Heart left ventricle (tissue), 16 donors: ENCODE results near the gene GRB2. TPM values are rescaled to one million over a fixed set of nuclear protein-coding genes. Genes with fewer than 3 reads are reported as not detected.

Experiments used
- ATAC-seq, 4 donors: fragments of 200-7000 bp; cut with Tn5 transposase; one replicate each; pipeline ENCODE4 v1.9.1; 2020 to 2022; ENCODE audit warnings: moderate library complexity in 4 of 4, mild to moderate bottlenecking in 3 of 4, moderate number of reproducible peaks in 1 of 4
- DNase-seq, 5 donors: peaks; one replicate each; pipeline ENCODE4 v3.0.0-alpha.2; 2020
- H3K27ac ChIP-seq, 12 donors: fragments of 200-600 bp; sonication (generic) in 4 of 12; one replicate each; pipeline versions ENCODE4 v1.5.0 to v1.8.0; 2016 to 2022; ENCODE audit warnings: mild to moderate bottlenecking in 2 of 12
- H3K27me3 ChIP-seq, 9 donors: fragments of 200-600 bp; sonication (generic) in 2 of 9; one replicate each; pipeline versions ENCODE4 v1.5.1 to v1.8.0; 2016 to 2022; ENCODE audit warnings: mild to moderate bottlenecking in 3 of 9
- H3K36me3 ChIP-seq, 9 donors: fragments of 200-600 bp; sonication (generic) in 2 of 9; one replicate each; pipeline versions ENCODE4 v1.5.0 to v1.8.0; 2018 to 2022; ENCODE audit warnings: mild to moderate bottlenecking in 2 of 9
- H3K4me1 ChIP-seq, 12 donors: fragments of 200-600 bp; sonication (generic) in 4 of 12; one replicate each; pipeline versions ENCODE4 v1.5.0 to v1.8.0; 2016 to 2022; ENCODE audit warnings: mild to moderate bottlenecking in 3 of 12
- H3K4me3 ChIP-seq, 12 donors: fragments of 200-600 bp; sonication (generic) in 4 of 12; one replicate each; pipeline versions ENCODE4 v1.5.0 to v1.8.0; 2017 to 2022; ENCODE audit warnings: mild to moderate bottlenecking in 9 of 12, moderate library complexity in 4 of 12
- H3K9me3 ChIP-seq, 12 donors: fragments of 200-600 bp; sonication (generic) in 4 of 12; one replicate each; pipeline versions ENCODE4 v1.5.0 to v1.8.0; 2016 to 2022; ENCODE audit warnings: mild to moderate bottlenecking in 1 of 12
- POLR2A ChIP-seq, 2 donors: fragments of 450-650 bp; IDR thresholded peaks; one replicate each; pipeline ENCODE4 v1.6.1; 2017; ENCODE audit warnings: antibody characterized with exemption in 2 of 2, mild to moderate bottlenecking in 2 of 2, moderate library complexity in 2 of 2
- WGBS, 4 donors: extraction: QIAGEN DNeasy Blood & Tissue Kit in 2 of 4; methylation state at CpG; one replicate each; pipeline versions ENCODE4 v1.1.5 to v1.1.7; 2013 to 2018; 5-methylcytosine and 5-hydroxymethylcytosine counted together
- intact Hi-C, 10 donors: fragments of 100-400 bp; cut with DNase I; formaldehyde crosslinking; loops; one replicate each; pipeline versions ENCODE4 v1.11.1 to v1.14.2; 2022
- microRNA-seq, 4 donors: library from miRNA; unstranded; fragments of <30 nt; microRNA quantifications; one replicate each; pipeline versions ENCODE4 to v1.2.0, GENCODE V29; 2017 to 2020
- polyA plus RNA-seq, 2 donors: library from polyadenylated mRNA; stranded (reverse); fragments of 200-250 nt; gene quantifications; one replicate each; pipeline ENCODE4 v1.2.3, GENCODE V29; 2013
- total RNA-seq, 9 donors: library from RNA; depleted of rRNA in 2 of 9; stranded (reverse); fragments of >200 nt in 2 of 9; fragmentation: NEBNext Ultra II Directional in 3 of 9; extraction: Animal tissue kit (Norgen Biotek cat#: 25700) in 3 of 9; gene quantifications; one replicate each; pipeline versions ENCODE4 v1.1.0 to v1.2.4, GENCODE V29; 2016 to 2023
- TF ChIP-seq, protein P1 (sequence below), 12 donors: fragments of 200-600 bp; sonication (generic) in 4 of 12; IDR thresholded peaks; one replicate each; pipeline versions ENCODE4 v1.5.0 to v1.8.0; 2018 to 2022; ENCODE audit warnings: antibody characterized with exemption in 12 of 12, mild to moderate bottlenecking in 5 of 12
- donor health status: ischemic (EF 13 %, LVEDD 7.1; RV severe dilation, severe dysfunction).
- donor health status: healthy with polysubstance abuse.
- donor health status: DM: no; HTN: yes; CAD: no.
- donor health status: DM: no; HTN: no; CAD: no.
- donor health status: ischemic (EF 25% LVEDD 6.9; RV normal size, moderate dysfunction).
- donor health status: ischemic (EF 25% LVEDD 5.7; RV mildly dilated, moderate dysfunction).
- donor health status: healthy.
- donor health status: DM: yes; HTN: yes; CAD: no.
- donor health status: ischemic (EF 35%, LVEDD 5.7; RV mildly dilated, moderate dysfunction).
- donor health status: nonischemic (EF 11% LVEDD 7.7; RV severe dilation, severe dysfunction).
- donor health status: DM: yes; HTN: yes; CAD: no.
- donor health status: PGD.
- donor health status: ischemic (EF 29% LVEDD 5.4; RV normal size, mild dysfunction).
- donor health status: nonischemic (EF 23%, LVEDD 6.1; RV moderate dilation, normal function).

GRB2 gene
- total and polyA plus RNA-seq, 11 donors = 24.5 to 145 (median 67.7) TPM

DNA sequence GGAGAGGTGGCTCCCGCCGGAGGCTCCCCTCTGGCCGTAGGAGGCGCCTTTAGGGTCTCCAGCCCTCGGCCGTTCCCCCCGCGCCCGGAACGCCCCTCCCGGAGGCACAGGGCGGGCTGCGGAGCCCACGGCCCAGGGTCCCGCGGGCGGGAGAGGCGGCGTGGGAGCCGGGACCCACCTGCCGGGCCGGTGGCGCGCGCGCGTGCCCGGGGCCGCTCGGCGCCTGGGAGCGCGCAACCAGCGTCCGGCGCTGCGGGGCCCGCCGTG is 134.6 kb downstream of the GRB2 start, which contains the start of gene MIF4GD:
TSS of gene MIF4GD (minus strand) at position 266 of the 267 bp plus-strand sequence. CDS start 1,036 bp downstream, outside the sequence.
- ATAC-seq (no peak), DNase-seq (no peak)
- Histone ChIP-seq H3K9me3 (no peaks in the 10 kb centered on the region), H3K36me3 (peaks cover 0 to 38% (median 12%) of the 10 kb centered on the region in 9 donors), H3K4me1 (peaks cover 0 to 56% (median 22%) of the 10 kb centered on the region in 12 donors), H3K27me3 (no peaks in the 10 kb centered on the region), H3K27ac (peak within 1 kb of the TSS; percentile 86 to 98 (median 95)), H3K4me3 (peak within 1 kb of the TSS; percentile 62 to 99 (median 95))
- intact Hi-C loops = loop anchor here in 2 of 10 donors (2.0 to 10.0 kb wide), 4 partner anchors 64 to 316 kb away; partner anchors contain the start of gene MYO15B (in 1 of the 2)
- 0% methylated on average over 19 to 39 of the region's 39 CpGs; no CpG with 5 or more reads in 1 of the 4 donors for WGBS, 4 donors
- TF ChIP-seq, protein P1, sequence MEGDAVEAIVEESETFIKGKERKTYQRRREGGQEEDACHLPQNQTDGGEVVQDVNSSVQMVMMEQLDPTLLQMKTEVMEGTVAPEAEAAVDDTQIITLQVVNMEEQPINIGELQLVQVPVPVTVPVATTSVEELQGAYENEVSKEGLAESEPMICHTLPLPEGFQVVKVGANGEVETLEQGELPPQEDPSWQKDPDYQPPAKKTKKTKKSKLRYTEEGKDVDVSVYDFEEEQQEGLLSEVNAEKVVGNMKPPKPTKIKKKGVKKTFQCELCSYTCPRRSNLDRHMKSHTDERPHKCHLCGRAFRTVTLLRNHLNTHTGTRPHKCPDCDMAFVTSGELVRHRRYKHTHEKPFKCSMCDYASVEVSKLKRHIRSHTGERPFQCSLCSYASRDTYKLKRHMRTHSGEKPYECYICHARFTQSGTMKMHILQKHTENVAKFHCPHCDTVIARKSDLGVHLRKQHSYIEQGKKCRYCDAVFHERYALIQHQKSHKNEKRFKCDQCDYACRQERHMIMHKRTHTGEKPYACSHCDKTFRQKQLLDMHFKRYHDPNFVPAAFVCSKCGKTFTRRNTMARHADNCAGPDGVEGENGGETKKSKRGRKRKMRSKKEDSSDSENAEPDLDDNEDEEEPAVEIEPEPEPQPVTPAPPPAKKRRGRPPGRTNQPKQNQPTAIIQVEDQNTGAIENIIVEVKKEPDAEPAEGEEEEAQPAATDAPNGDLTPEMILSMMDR (IDR thresholded peaks at IDR 0.05) = no peak
- no peak for TF ChIP-seq POLR2A (IDR thresholded peaks at IDR 0.05)

DNA sequence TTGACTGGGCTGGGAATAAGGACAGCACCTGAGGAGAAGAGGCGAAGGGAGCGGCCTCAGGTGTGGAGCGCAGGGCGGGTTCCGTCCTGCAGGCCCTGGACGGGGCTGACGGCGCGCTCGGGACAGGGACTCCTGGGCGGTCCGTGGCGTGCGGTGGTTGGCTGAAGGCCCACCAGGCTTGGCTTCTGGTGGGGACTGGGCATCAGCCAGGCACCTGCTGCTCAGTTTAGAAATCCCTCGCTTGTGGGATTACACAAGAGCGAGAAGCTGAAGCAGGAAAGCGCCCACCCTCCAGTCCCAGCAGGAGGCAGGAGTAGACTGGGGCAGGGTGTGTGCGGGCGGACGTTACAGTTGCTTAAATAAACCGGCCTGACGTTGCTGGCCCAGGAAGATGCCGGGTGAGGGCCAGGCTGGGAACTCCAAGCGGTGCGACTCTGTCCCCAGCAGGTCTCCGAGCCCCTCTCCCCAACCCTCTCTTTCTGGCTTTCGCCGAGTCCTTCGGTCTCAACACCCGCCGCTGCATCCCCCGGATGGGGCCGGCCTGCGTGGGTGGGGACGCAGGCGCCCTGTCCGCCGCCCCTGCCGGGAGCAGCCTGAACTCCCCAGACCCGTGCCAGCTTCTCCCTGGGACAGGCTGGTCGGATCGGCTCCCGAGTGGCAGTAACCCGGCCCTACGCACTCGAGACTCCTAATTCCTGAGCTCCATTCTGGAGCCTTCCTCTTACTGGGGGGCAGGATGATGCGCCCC is 135.1 kb downstream of the GRB2 start:
- ATAC-seq = peak; percentile 33 to 72 (median 61)
- Histone ChIP-seq H3K9me3 (no peaks in the 10 kb centered on the region), H3K4me3 (peak overlapping the region; percentile 52 to 99 (median 95)), H3K27me3 (no peaks in the 10 kb centered on the region), H3K4me1 (peaks cover 0 to 60% (median 22%) of the 10 kb centered on the region in 12 donors), H3K36me3 (peaks cover 0 to 43% (median 17%) of the 10 kb centered on the region in 9 donors), H3K27ac (peak overlapping the region; percentile 86 to 98 (median 95))
- peak; percentile 72 to 82 (median 74) for DNase-seq
- intact Hi-C loops = loop anchor here in 2 of 10 donors (2.0 to 10.0 kb wide), 4 partner anchors 64 to 317 kb away; partner anchors contain the start of gene MYO15B (in 1 of the 2)
- 1 to 3% (median 1%) methylated on average over 15 to 47 of the region's 47 CpGs for WGBS, 4 donors
- peak in 1 of 2 donors; percentile 6 for TF ChIP-seq POLR2A (IDR thresholded peaks at IDR 0.05)
- TF ChIP-seq, protein P1 (IDR thresholded peaks at IDR 0.05) = peak in 5 of 12 donors; percentile 15 to 46 (median 33)

DNA sequence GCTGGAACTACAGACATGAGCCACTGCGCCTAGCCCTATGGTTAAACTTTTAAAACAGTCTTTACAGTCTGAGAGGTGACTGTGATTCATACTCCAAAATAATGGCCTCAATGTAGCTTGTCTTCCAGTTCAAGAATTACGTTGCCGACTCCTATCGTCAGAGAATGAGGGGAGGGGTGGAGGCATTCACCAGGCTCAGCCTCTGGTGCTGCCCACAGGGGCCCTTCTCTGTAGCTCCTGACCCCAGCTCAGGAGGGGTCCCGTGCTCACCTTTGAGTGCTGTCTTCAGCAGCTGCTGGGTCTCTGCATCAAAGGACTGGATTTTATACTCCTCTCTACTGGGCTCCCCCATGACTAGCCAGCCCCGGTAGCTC is 135.6 kb downstream of the GRB2 start:
- peak overlapping the region; percentile 52 to 99 (median 95) for H3K4me3 ChIP-seq
- ATAC-seq = no peak
- intact Hi-C loops = loop anchor here in 2 of 10 donors (2.0 to 10.0 kb wide), 4 partner anchors 65 to 317 kb away; partner anchors contain the start of gene MYO15B (in 1 of the 2)
- 20 to 24% (median 23%) methylated on average over 4 to 6 of the region's 6 CpGs for WGBS, 4 donors
- peaks cover 0 to 42% (median 22%) of the 10 kb centered on the region in 9 donors for H3K36me3 ChIP-seq
- H3K4me1 ChIP-seq = peaks cover 0 to 60% (median 22%) of the 10 kb centered on the region in 12 donors
- peak overlapping the region; percentile 86 to 98 (median 95) for H3K27ac ChIP-seq
- no peak for TF ChIP-seq POLR2A (IDR thresholded peaks at IDR 0.05)
- TF ChIP-seq, protein P1 (IDR thresholded peaks at IDR 0.05) = no peak
- DNase-seq = no peak
- H3K27me3 ChIP-seq = no peaks in the 10 kb centered on the region
- H3K9me3 ChIP-seq = no peaks in the 10 kb centered on the region

Small RNAs within 50 kb of the gene (microRNA-seq; reads per million reads assigned to microRNA genes)
- 0 to 0.60 (median 0.26) reads per million in 4 donors for gene MIR3678

Other genes starting within 250 kb of the GRB2 start
- 100 to 1,000 TPM in 7 of 9 donors, 10 to 100 TPM in 2; 50.1 to 277 (median 207) TPM for gene SUMO2, start 222.7 kb downstream of the GRB2 start, total RNA-seq
- gene SUMO2, start 222.7 kb downstream of the GRB2 start, polyA plus RNA-seq = 10 to 100 TPM; 47.1 to 78.7 TPM
- gene NUP85, start 200.0 kb downstream of the GRB2 start, total RNA-seq = 10 to 100 TPM in 8 of 9 donors, 1 to 10 TPM in 1; 9.4 to 40.9 (median 21.5) TPM
- gene NUP85, start 200.0 kb downstream of the GRB2 start, polyA plus RNA-seq = 10 to 100 TPM; 14.3 to 27.6 TPM
- gene GGA3, start 144.1 kb downstream of the GRB2 start, total RNA-seq = 10 to 100 TPM; 15.8 to 31.0 (median 23.3) TPM
- gene GGA3, start 144.1 kb downstream of the GRB2 start, polyA plus RNA-seq = 10 to 100 TPM; 13.0 to 22.4 TPM
- 100 to 1,000 TPM in 8 of 9 donors, 10 to 100 TPM in 1; 76.7 to 143 (median 116) TPM for gene MRPS7, start 143.8 kb downstream of the GRB2 start, total RNA-seq
- gene MRPS7, start 143.8 kb downstream of the GRB2 start, polyA plus RNA-seq = 100 to 1,000 TPM; 109 to 110 TPM
- gene MIF4GD, start 134.4 kb downstream of the GRB2 start, total RNA-seq = 10 to 100 TPM; 13.1 to 34.7 (median 18.6) TPM
- 10 to 100 TPM in 1 of 2 donors, 1 to 10 TPM in 1; 8.6 to 27.8 TPM for gene MIF4GD, start 134.4 kb downstream of the GRB2 start, polyA plus RNA-seq
- 10 to 100 TPM in 6 of 9 donors, 1 to 10 TPM in 3; 7.0 to 27.9 (median 11.7) TPM for gene SLC25A19, start 116.2 kb downstream of the GRB2 start, total RNA-seq
- gene SLC25A19, start 116.2 kb downstream of the GRB2 start, polyA plus RNA-seq = 10 to 100 TPM; 15.9 to 23.3 TPM
- 100 to 1,000 TPM in 1 of 9 donors, 10 to 100 TPM in 8; 35.7 to 130 (median 52.7) TPM for gene TMEM94, start 51.0 kb upstream of the GRB2 start, total RNA-seq
- gene TMEM94, start 51.0 kb upstream of the GRB2 start, polyA plus RNA-seq = 10 to 100 TPM; 34.1 to 35.0 TPM
- 10 to 100 TPM; 27.1 to 51.2 (median 39.3) TPM for gene CASKIN2, start 109.9 kb upstream of the GRB2 start, total RNA-seq
- gene CASKIN2, start 109.9 kb upstream of the GRB2 start, polyA plus RNA-seq = 10 to 100 TPM; 19.5 to 23.2 TPM
- 10 to 100 TPM in 2 of 9 donors, 1 to 10 TPM in 7; 4.0 to 11.6 (median 7.1) TPM for gene TSEN54, start 110.8 kb upstream of the GRB2 start, total RNA-seq
- gene TSEN54, start 110.8 kb upstream of the GRB2 start, polyA plus RNA-seq = 10 to 100 TPM in 1 of 2 donors, 1 to 10 TPM in 1; 9.4 to 12.4 TPM
- gene LLGL2, start 120.0 kb upstream of the GRB2 start, total RNA-seq = 1 to 10 TPM; 1.8 to 5.9 (median 3.4) TPM
- 1 to 10 TPM; 6.6 to 8.1 TPM for gene LLGL2, start 120.0 kb upstream of the GRB2 start, polyA plus RNA-seq
- gene MYO15B, start 182.1 kb upstream of the GRB2 start, total RNA-seq = 10 to 100 TPM; 14.0 to 76.4 (median 42.9) TPM
- gene MYO15B, start 182.1 kb upstream of the GRB2 start, polyA plus RNA-seq = 10 to 100 TPM; 23.5 to 72.0 TPM
- gene SMIM5, start 227.8 kb upstream of the GRB2 start, total RNA-seq = 10 to 100 TPM in 2 of 9 donors, 1 to 10 TPM in 7; 1.8 to 18.2 (median 6.8) TPM
- 10 to 100 TPM in 1 of 2 donors, 1 to 10 TPM in 1; 3.7 to 17.7 TPM for gene SMIM5, start 227.8 kb upstream of the GRB2 start, polyA plus RNA-seq